GM19043 (cell line): ENCODE measurements around the gene L3HYPDH.

Experiments
- ATAC-seq: cut with Tn5 transposase; IDR thresholded peaks from one replicate; pipeline ENCODE4 v1.9.1; 2021; ENCODE audit warnings: low read depth; ENCODE audit not compliant: unreplicated experiment

Gene L3HYPDH

DNA sequence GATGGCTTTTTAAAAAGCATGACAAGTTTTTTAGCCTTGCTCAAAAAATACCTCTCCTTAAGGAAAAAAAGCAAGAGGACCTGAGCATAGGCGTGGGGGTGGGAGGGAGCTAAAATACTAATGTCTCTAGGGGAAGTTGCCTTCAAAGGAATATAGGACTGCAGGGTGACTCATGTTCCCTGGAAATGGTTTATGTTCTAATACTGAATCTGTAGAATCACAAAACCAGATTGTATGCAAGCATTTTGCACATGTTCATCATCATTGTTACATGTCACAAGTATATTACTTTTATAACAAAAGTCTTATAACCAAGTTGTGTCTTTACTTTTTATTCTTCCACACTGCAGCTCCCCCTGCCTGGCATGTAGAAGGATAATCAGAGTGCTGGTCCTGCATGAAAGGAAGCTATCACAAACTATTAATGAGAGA lies 55.6 kb downstream of the L3HYPDH start:
- no peak for ATAC-seq

DNA sequence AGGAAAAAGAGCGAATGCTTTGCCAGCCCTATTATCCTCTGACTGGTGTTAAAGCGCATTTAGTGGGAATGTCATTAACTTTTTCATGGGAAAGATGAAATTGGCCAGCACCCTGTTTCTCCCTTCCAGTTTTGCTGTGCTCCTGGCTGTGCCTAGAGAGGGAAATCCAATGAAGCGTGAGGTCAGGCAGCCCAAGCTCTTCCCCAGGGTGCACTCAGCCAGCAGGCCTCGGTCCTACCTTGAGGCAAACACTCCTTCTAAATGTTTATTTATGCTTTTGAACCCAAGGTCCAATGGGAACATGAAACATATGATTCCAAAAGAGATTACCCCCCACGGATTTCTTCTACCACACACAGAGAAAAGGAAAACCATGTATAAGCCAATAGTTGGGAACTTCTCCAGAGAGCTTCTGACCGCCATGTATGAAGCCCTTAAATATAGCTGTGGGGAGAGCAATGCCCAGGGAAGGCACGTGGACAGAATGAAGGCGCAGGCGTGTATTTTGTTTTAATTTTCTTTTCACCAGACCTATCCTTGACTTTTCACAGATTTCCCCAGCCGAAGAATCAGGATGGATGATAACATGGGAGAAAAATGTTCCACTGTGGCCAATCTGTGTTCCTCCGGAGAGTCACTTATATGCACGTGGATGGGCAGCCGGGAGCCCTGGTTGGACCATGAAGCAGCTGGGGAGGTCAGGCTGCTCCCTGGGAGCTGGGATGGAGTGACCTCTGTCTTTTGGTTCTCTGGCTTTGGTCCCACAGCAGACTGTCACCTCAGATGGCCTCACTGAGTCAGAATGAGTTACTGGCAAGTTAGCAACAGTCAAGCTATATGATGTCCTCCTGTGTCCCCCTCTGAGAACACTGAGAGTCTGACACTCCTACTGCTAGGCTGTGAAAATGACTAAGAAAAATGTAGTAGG lies 56.3 kb downstream of the L3HYPDH start:
- ATAC-seq = no peak

DNA sequence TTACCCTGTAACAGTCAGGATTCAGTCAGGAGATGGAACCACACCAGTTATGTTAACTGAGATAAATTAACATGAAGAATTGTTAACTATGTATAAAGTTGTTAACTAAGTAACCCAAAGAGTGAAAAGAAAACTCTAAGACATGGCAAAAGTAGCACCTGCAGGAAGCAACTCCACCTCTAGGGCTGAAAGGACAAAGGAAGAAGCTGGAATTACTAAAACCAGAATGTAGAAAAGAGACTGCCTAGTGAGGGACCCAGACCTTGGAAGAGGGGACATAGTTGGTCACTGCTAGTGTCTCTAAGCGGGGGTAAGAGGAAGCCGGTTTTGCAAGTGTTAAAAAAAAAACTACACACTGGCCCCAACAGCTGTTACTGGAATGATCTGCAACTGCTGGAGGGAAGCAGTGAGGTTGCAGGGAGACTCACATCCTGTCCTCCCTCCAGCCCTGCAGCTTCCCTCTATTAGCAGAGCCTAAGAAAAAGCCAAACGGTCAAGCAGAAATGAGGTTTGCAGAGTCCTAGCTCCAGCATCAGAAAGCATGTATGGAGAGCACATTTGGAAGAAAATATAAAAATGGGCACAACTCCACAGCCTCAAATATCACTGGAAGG lies 58.8 kb downstream of the L3HYPDH start:
- no peak for ATAC-seq

DNA sequence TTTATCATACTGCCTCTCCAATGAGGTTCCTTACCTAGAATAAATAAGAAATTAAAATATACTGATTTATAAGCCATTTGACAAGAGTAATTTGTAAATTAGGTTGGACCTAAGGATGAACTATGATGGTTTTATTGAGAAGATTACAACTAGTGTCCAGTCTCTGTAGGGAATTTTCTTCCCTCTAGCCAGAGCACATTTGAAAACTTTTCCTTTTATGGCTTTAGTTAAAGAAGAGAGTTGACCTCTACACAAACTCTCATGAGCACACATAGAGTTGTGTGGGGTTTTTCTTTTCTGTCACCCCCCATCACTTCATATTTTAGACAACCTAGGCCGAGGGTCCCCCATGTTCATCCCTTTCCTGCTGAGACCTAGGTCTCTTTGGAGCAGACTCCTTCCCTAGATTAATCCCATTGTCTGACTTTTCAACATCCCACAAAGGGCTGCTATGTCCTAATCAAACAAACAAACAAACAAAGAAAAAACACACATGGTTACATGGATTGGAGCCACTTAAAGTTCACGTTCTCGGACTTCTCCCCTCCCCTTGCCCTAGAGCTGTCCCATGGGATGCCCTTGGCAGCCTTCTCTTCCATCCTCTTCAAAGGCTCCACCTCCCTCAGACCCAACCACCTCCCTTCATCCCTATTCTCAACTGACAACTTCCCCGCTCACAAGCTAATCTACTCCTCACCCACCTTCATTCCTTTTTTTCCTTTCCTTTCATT lies 59.7 kb downstream of the L3HYPDH start:
- ATAC-seq = no peak
